Kidney (tissue), 14 donors: Measurements from ENCODE around the gene EPHA4. TPM values are rescaled to one million over a fixed set of nuclear protein-coding genes. Genes with fewer than 3 reads are reported as not detected.

Experiments
- DNase-seq, 5 donors: peaks; one replicate each; pipeline ENCODE4 v3.0.0-alpha.2; 2013 to 2020
- FAIRE-seq: peaks from 2 replicates; lab custom pipeline; 2012; peaks lifted over from hg19 to GRCh38; lab: Jason Lieb, UNC
- H3K27ac ChIP-seq, 2 donors: one replicate each; pipeline ENCODE4 v1.7.0; 2013; ENCODE audit warnings: low read depth in 2 of 2, low read length in 2 of 2, inconsistent platforms in 1 of 2
- H3K27me3 ChIP-seq: one replicate; pipeline ENCODE4 v1.7.1; 2013; ENCODE audit warnings: low read length, inconsistent platforms; ENCODE audit not compliant: control insufficient read depth, insufficient read depth
- H3K36me3 ChIP-seq, 3 donors: one replicate each; pipeline versions ENCODE4 v1.7.0 to v1.7.1; 2013; ENCODE audit warnings: low read length in 3 of 3, control low read depth in 1 of 3, inconsistent platforms in 1 of 3; ENCODE audit not compliant: insufficient read depth in 3 of 3, control insufficient read depth in 2 of 3
- H3K4me1 ChIP-seq, 3 donors: one replicate each; pipeline versions ENCODE4 v1.7.0 to v1.7.1; 2013; ENCODE audit warnings: low read length in 3 of 3, inconsistent platforms in 1 of 3, low read depth in 1 of 3; ENCODE audit not compliant: control insufficient read depth in 2 of 3, insufficient read depth in 2 of 3
- H3K4me3 ChIP-seq, 3 donors: one replicate each; pipeline versions ENCODE4 v1.7.0 to v1.8.1; 2013; ENCODE audit warnings: low read length in 3 of 3, control low read depth in 1 of 3, inconsistent platforms in 1 of 3
- H3K9ac ChIP-seq, 3 donors: one replicate each; pipeline versions ENCODE4 v1.7.0 to v1.7.1; 2013; ENCODE audit warnings: low read length in 3 of 3, control low read depth in 1 of 3, inconsistent platforms in 1 of 3
- H3K9me3 ChIP-seq, 3 donors: one replicate each; pipeline versions ENCODE4 v1.7.0 to v1.7.1; 2013; ENCODE audit warnings: low read length in 3 of 3, control low read depth in 1 of 3, inconsistent platforms in 1 of 3; ENCODE audit not compliant: control insufficient read depth in 2 of 3, insufficient read depth in 1 of 3
- intact Hi-C: fragments of 100-400 bp; cut with DNase I; formaldehyde crosslinking; loops from one replicate; pipeline ENCODE4 v1.11.1; 2022
- polyA plus RNA-seq: library from polyadenylated mRNA; stranded (reverse); fragments of 350-450 nt; fragmentation: Illumina TruSeq; extraction: RNeasy Lipid Tissue Mini Kit (QIAGEN cat#74804); gene quantifications from one replicate; pipeline ENCODE4 v1.2.3, GENCODE V29; 2014; ENCODE audit warnings: low read depth, low replicate concordance; ENCODE audit not compliant: insufficient read depth
- total RNA-seq: library from RNA; stranded (reverse); fragmentation: NEBNext Ultra II Directional; extraction: Animal tissue kit (Norgen Biotek cat#: 25700); gene quantifications from one replicate; pipeline ENCODE4 v1.2.1, GENCODE V29; 2021
- TF ChIP-seq, protein P1 (sequence below): IDR thresholded peaks from 3 replicates; pipeline ENCODE4 v1.5.1; 2012; ENCODE audit warnings: mild to moderate bottlenecking, moderate library complexity, borderline replicate concordance; ENCODE audit not compliant: insufficient read depth; ENCODE audit errors: extremely low read depth
- donor health status: control.
- donor health status: control.
- donor health status: control.
- donor health status: control.
- donor health status: control.
- donor health status: DM: yes; HTN: yes; CAD: no.
- donor health status: Normal renal cell carcinoma (clear cell type).

Gene EPHA4
- total and polyA plus RNA-seq, 2 donors from 2014 or later, result 4.8 to 38.0 TPM

DNA sequence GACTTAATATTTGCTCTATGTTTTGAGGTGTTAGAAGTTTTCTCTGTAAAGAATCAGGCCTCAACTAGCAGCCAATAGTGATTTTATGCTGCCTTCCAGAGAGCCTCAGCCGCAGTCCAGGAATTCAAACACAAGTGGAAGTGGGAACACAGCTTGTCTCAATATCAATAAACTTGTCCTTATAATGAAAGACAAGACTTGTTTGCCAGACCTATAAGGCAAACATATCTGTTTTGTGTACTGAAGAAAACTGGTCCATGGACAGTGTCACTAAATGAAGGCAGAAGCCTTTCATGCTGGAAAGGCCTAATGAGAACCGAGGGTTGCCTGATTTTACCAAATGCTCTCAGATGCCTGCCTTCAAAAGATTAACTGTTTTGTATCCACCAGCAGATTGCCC is 182.2 kb downstream of the EPHA4 start:
- no peaks in the 10 kb centered on the region for H3K27me3 ChIP-seq
- H3K4me3 ChIP-seq, result no peak overlapping the region
- no peaks in the 10 kb centered on the region for H3K4me1 ChIP-seq
- no peaks in the 10 kb centered on the region for H3K9me3 ChIP-seq
- H3K27ac ChIP-seq, result no peak overlapping the region
- DNase-seq (peak in 1 of 5 donors; percentile 72), FAIRE-seq (no peak)
- intact Hi-C loops, result no loop called here
- TF ChIP-seq, protein P1, sequence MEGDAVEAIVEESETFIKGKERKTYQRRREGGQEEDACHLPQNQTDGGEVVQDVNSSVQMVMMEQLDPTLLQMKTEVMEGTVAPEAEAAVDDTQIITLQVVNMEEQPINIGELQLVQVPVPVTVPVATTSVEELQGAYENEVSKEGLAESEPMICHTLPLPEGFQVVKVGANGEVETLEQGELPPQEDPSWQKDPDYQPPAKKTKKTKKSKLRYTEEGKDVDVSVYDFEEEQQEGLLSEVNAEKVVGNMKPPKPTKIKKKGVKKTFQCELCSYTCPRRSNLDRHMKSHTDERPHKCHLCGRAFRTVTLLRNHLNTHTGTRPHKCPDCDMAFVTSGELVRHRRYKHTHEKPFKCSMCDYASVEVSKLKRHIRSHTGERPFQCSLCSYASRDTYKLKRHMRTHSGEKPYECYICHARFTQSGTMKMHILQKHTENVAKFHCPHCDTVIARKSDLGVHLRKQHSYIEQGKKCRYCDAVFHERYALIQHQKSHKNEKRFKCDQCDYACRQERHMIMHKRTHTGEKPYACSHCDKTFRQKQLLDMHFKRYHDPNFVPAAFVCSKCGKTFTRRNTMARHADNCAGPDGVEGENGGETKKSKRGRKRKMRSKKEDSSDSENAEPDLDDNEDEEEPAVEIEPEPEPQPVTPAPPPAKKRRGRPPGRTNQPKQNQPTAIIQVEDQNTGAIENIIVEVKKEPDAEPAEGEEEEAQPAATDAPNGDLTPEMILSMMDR, result no peak
- H3K36me3 ChIP-seq, result no peaks in the 10 kb centered on the region
- no peak overlapping the region for H3K9ac ChIP-seq

DNA sequence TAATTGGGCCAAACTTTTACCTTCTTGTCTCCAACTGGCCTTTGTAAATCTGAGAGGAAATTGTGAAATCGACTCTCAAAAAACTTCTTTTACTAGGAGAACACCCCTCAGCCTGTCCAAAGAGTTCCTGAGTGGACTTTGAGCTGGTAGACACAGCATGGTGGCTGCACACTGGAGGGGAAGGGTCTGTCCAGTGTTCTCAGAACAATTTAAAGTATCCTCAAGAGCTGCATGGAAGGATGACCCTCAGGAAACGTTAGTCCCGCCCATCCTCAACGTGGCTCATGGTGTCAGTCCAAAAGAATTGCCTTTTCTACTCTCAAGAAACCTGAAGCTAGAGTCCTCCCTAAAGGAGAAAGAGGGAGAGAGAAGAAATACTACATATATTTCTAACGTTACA is 182.7 kb downstream of the EPHA4 start:
- Histone ChIP-seq H3K27ac (no peak overlapping the region), H3K27me3 (no peaks in the 10 kb centered on the region), H3K36me3 (no peaks in the 10 kb centered on the region), H3K4me1 (no peaks in the 10 kb centered on the region), H3K9ac (no peak overlapping the region), H3K4me3 (no peak overlapping the region), H3K9me3 (no peaks in the 10 kb centered on the region)
- intact Hi-C loops, result no loop called here
- DNase-seq (no peak), FAIRE-seq (no peak)
- TF ChIP-seq, protein P1, result no peak

DNA sequence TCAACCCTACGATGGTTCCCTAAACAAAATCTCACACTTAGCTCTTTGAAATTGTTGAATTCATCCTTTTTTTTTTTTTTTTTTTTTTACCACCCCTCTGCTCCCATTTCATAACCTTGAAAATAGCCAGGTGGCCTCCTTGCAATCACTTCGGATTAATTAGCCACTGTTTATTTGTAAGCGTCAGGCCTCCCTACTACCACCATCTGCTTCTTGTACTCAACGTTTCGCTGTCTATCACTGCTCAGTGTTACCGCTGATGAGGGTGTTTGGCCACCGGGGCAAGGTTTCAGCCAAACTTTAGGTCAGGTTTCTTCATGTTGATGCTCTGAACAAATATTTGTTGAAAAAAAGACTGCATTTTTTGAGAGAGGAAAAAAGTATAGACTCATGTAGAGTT is 183.2 kb downstream of the EPHA4 start:
- H3K27ac ChIP-seq, result no peak overlapping the region
- H3K36me3 ChIP-seq, result no peaks in the 10 kb centered on the region
- FAIRE-seq, result no peak

More for the DNA sequence above, 183.2 kb downstream of the EPHA4 start:
- no peak overlapping the region for H3K4me3 ChIP-seq
- DNase-seq, result no peak
- H3K27me3 ChIP-seq, result no peaks in the 10 kb centered on the region
- intact Hi-C loops, result no loop called here
- TF ChIP-seq, protein P1, result no peak
- H3K4me1 ChIP-seq, result no peaks in the 10 kb centered on the region
- no peaks in the 10 kb centered on the region for H3K9me3 ChIP-seq
- no peak overlapping the region for H3K9ac ChIP-seq
